GM18508 (cell line): ENCODE results near the gene DDX17.

Experiments used
- ATAC-seq: cut with Tn5 transposase; IDR thresholded peaks from one replicate; pipeline ENCODE4 v1.9.1; 2021; ENCODE audit warnings: moderate number of reproducible peaks; ENCODE audit not compliant: insufficient read depth, unreplicated experiment

Gene DDX17

DNA sequence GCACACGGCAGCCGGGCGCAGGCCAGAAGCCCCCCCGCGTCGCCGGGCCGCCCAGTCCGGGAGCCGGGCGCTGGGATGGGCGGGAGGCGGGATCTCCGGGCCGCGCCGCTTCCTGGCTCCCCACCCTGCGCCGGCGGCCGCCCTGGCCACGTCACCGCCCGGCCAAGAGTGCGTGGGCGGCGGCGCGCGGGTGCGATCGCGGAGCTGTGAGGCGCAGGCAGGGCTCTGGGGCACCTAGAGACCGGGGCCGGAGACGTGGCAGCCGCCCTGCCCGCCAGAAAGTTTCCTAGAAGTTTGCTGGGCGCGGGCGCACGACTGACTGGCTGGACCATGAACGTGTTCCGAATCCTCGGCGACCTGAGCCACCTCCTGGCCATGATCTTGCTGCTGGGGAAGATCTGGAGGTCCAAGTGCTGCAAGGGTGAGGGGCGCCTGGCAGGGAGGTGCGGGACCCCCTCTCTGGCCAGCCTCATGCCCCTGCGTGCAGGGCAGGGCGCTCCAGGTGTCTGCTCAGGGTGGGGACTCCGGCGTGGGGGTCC lies 38.1 kb downstream of the DDX17 start, which contains the start of gene KDELR3:
TSS of gene KDELR3 (plus strand) at position 193 of the 539 bp plus-strand sequence. CDS start at position 331, 138 bp downstream.
- ATAC-seq = no peak

DNA sequence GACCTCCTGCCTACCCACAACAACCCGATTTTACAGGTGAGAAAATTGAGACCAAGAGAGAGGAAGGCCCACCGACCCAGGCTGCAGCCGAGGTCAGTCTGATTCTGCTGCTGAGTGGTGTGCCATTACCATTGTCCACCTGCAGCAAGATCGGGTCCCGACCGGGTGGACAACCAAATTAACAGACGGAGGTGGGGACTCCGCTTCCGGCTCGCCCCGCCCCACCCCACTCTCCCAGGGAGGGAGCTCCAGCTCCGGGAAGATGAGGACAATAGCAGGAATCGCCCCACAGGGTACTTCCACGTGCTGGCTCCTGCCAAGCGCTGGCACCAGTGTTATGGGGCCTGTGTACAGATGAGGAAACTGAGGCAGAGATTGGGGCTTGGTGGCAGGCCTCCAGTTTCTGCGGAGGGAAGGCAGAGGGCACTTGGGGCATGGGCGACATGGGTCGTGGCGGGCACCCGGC lies 38.6 kb downstream of the DDX17 start:
- no peak for ATAC-seq

DNA sequence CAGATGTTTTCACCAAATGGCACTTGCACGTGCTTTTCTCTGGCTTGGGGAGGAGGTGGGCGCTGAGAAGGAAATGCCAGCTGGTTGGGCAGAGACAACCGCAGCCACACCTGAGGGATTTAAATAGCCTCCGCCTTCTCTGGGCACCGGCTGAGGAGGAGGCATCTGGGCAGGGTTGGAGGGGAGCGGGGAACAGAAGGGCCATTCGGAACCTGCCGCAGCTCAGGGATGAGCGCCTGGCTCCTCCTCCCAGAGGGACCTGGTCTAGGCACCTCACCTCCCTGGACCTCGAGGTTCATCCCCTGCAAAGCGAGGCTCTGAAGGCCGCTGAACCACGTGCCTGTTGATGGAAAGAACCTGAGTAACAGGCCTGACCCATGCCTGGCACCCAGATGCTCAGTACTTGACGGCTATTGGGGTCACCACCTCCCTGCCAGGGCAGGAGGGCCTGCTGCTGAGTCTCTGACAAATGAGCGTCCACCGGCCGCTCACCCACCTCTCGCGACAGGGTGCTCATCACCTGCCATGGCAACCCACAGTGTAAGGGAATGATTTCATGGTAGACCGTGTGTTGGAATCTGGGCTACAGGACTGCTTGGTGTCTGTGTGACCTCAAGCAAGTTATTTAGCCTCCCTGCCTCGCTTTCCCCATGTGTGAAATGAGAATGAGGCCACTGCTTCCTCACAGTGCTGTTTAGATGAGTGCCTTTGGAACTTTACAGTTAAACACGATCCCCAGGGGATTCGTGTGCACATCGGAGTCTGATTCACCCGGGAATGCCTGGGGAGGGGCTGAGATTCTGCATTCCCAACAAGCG lies 40.2 kb downstream of the DDX17 start:
- no peak for ATAC-seq

- ATAC-seq = no peak
Observed at GRCh38 chr22:38464992-38465672, 41.0 kb downstream of the DDX17 start.

GRCh38 chr22:38462960-38463784 lies 42.9 kb downstream of the DDX17 start:
- ATAC-seq = no peak

DNA sequence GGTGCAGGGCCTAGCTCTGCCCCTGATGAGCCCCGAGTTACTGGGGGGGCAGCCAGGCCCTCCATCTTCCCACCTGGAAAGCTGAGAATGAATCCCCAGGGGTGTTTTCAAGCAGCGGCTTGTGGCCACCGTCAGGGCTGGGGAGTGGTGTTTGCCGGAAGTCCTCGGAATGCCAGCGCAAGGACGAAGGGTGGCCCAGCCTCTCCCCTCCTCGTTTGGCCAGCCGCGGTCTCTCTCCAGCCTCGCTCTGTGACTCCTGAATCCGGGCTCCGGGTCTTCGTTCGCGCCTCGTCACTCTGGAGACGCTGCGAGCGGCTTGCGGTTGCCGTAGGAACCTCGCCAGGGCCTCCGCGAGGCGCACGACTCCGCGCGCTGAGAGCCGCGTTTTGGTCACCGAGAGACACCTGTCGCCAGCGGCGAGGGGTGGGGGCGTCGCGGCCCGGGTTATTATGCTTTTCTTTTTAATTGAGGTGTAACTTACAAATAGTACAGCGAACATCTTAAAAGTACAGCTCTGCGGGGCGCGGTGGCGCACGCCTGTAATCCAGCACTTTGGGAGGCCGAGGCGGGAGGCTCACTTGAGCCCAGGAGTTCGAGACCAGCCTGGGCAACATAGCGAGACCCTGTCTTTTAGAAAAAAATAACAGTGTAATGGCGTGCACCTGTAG lies 44.6 kb downstream of the DDX17 start:
- no peak for ATAC-seq

DNA sequence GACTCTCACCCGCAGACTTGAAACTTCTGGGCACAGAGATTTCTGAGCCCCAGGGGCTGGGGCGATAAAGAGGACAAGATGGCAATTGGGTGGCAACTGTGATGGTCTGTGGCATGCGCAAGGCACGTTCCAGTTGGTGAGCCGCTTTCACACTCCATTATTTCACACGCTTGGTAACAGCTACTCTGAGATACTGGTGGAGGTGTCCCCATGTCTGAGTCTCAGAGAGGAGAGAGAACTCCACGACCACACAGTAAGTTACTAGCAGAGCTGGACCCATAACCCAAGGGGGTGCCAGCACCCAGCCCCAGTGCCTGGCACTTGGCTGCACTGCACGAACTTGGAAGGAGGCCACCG lies 45.1 kb downstream of the DDX17 start:
- no peak for ATAC-seq

- no peak for ATAC-seq
Observed at GRCh38 chr22:38460426-38460840, 45.7 kb downstream of the DDX17 start.

- ATAC-seq = no peak
Observed at GRCh38 chr22:38456841-38457699, 49.0 kb downstream of the DDX17 start.

DNA sequence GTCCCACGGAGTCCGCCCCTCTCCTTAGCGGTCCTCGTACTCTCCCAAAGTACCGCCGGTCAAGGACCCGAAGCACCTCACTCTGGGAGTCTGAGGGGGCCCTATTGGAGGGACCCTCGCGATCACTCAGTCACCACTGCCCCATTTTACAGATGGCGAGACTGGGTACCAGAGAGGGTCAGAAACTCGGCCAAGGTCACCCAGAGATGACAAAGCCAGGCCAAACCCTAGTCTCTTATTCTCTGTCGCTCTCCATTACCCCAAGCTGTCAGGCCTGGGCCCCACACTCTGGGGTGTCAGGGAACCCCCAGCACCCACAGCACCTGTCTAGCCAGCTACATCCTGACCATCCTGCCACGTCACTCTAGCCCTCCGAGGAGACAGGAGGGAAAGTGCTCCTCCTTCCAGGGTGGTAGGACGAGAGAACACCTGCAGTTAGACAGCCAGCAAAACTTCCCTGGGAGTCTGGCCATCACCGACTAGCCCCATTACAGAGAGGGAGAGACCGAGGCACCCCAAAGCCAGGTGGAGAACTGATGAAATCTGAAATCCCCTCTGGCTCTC lies 49.8 kb downstream of the DDX17 start:
- no peak for ATAC-seq

DNA sequence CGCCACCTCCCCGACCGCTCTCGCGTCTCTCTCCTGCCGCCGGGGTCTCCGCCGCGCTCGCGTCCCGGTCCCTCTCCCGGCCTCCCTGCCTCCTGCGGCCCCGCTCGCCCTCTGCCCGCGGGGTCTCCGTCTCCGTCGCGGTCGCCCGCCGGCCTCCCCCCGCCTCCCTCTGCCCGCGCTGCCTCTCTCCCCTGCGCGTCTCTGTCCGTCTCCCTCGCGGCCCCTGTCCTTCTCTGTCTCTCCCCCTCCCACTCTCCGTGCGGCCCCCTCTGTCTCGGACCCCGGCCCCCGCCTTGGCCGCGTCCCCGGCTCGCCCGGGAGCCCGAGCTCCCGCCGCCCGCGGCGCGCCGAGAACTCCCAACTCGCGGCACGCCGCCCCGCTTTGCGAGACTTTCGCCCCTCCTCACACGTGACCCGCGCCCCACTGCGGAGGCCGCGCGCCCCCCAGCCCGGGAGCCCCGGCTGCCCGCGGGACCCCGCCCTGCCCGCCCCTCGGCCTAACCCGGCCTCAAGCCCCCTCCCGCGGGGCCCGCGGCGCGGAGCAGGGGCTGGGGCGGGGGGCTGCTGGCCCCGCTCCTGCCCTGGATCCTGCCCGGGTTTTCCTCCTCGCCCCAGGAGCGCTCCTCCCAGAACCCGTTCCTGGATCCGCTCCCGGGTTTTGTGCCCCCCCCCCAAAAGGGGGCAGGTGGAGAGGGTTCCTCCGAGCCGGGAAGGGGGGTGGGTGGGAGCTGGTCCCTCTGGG lies 50.4 kb downstream of the DDX17 start:
- ATAC-seq = no peak

GRCh38 chr22:38455076-38455529 lies 51.0 kb downstream of the DDX17 start, which contains the start of gene KCNJ4:
TSS of gene KCNJ4 (minus strand) at chr22:38455199. CDS start at chr22:38428132, 27,067 bp downstream.
- no peak for ATAC-seq

- ATAC-seq = no peak
Observed at GRCh38 chr22:38454353-38455075, 51.6 kb downstream of the DDX17 start.

DNA sequence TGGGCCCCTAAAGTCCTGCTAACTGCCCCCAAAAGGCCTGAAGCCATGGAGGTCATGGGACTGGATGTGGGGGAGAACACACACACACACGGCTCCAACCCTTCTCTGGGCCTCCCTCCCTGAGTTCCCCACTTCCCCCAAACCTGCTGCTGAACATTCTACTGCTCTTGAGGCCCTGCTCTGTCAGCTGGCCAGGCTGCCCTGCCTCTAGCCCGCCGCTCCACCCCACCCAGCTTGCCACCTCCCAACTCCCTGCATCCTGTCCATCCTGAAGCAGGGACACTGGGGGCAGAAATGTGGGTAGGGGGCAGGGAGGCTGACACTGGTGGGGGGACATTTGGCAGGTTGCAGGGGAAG lies 52.1 kb downstream of the DDX17 start:
- no peak for ATAC-seq

DNA sequence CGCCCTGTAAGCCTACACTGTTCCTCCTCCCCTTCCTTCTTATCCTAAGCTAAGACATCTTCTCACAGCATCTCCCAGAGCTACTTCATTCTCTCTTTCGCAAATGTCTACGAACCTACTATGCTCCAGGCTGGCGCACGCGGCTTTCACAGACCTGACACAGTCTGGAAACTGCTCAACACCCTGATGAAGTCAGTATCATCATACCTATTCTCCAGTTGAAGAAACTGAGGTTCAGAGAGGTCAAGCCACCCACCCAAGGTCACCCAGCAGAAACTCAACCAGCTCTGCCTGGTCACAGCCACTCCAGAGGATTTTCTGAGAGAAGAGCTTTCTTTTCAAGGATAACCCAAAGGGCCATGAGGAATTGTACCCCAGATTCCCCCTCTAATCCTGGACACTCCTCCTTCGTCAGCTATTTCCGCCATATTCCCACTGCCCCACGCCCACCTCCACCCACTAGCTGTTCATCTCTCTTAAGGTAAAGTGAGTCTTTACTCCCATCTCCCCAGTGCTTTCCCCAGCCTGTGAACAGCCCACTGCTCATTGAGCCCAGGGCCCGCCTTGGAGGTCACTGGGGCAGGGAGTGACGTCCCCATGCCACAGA lies 52.9 kb downstream of the DDX17 start:
- ATAC-seq = no peak

DNA sequence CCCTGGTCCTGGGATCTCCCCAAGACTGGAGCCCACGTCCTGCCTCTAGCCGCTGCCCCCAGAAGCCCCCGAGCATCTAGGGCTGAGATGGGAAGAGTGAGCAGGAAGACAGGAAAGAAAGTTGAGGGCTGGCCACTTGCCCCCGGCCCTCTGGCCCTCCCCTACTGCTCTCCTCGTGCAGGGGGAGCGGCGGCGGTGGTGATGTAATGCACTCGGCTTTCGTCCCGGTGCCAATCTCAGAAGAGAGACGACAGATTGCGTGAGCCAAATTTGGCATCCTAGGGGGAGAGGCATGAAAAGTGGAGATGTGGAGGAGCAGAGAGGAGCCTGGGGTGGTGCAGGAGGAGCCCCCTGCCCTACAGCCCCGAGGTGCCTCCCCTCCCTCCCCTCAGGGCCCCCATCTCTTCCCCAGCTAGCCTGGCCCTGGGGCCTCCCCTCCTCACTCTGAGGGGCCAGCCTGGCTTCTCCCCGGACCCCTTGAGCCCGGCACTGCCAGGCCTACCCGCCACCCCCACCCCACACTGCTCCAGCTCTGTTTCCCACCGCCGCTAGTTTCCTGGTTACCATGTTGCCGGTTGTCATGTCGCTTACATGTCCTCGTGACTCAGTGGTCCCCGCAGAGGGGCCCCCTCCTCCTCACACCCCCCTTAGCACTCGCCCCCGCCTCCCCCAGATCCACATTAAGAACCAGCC lies 53.6 kb downstream of the DDX17 start:
- ATAC-seq = no peak
